Suprapubic skin (tissue), 3 donors: ENCODE results near the gene NDUFS8.

Experiments used
- CTCF ChIP-seq, 2 donors: fragments of 200-600 bp in 1 of 2; fragments of 450-650 bp in 1 of 2; sonication (generic) in 1 of 2; IDR thresholded peaks; one replicate each; pipeline ENCODE4 v1.5.1; 2016 to 2019; ENCODE audit warnings: antibody characterized with exemption in 2 of 2, mild to moderate bottlenecking in 1 of 2, moderate library complexity in 1 of 2
- POLR2A ChIP-seq, 2 donors: fragments of 450-650 bp; IDR thresholded peaks; one replicate each; pipeline ENCODE4 v1.6.1; 2017; ENCODE audit warnings: antibody characterized with exemption in 2 of 2, mild to moderate bottlenecking in 2 of 2, moderate library complexity in 2 of 2

- TF ChIP-seq CTCF (IDR thresholded peaks at IDR 0.05) (no peak), POLR2A (IDR thresholded peaks at IDR 0.05) (no peak)
These were observed 31.3 kb upstream of the NDUFS8 start for GRCh38 chr11:67999201-67999629.
